Tongue (tissue), 2 donors: ENCODE measurements around the gene GAREM2. TPM values are rescaled to one million over a fixed set of nuclear protein-coding genes. Genes with fewer than 3 reads are reported as not detected.

Experiments used
- DNase-seq: peaks from one replicate; pipeline ENCODE4 v3.0.0-alpha.2; 2015
- total RNA-seq: library from RNA; depleted of rRNA; stranded (reverse); fragments of >200 nt; gene quantifications from one replicate; pipeline ENCODE4 v1.2.3, GENCODE V29; 2014

The GAREM2 gene
- total RNA-seq, 1 donor from 2014 or later = 1.8 TPM

DNA sequence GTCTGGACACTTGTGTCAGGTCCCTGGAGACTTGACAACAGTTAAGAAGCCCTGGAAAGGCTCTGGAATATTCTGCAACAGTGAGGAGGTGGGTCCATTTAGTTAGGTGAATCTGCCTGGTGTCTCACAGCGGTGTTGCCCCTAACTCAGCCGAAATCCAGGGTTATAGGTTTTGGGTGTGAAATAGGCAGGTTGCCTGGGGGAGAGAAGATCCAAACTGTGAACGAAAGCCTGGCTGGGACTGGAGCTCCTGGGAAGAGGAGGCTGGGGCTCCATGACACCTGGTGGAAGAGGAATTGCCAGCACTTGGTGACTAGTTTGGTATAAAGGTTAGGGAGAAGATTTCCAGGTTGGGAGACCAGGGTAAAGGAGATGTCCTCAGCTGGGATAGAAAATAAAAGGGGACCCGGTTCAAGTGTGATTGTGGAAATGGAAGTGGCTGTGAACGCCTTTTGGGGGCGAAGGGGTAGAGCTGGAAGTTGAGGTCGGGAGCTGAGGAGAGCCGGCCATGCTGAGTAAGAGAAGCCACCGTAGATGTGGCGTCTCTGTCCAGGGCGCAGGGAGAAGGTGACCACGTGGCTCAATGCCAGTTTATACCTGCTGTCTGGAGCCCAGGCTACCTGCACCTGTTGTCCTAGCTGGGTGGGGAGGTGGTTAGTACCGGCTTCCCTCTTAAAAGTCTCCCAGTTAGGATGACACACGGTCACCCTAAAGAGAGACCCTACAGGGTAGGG is 3.0 kb upstream of the GAREM2 start:
- DNase-seq = no peak

DNA sequence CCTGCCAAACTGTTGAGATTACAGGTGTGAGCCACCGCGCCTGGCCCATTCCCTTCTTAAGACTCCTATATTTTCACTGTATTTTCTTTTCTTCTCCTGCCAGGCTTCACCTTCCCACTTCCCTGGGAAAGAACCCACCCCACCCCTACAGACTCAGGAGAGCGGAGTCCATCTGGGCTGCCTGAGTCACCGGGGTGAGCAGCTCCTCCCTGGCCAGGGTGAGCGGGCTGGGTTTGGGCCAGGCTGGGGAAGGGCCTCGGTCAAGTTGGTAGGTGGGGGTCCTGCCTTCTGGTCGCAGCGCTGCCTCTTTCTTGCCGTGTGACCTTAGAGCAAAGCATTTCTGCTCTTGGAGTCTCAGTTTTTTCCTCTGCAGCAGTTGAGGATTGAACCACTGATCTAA is 2.1 kb upstream of the GAREM2 start:
- no peak for DNase-seq

DNA sequence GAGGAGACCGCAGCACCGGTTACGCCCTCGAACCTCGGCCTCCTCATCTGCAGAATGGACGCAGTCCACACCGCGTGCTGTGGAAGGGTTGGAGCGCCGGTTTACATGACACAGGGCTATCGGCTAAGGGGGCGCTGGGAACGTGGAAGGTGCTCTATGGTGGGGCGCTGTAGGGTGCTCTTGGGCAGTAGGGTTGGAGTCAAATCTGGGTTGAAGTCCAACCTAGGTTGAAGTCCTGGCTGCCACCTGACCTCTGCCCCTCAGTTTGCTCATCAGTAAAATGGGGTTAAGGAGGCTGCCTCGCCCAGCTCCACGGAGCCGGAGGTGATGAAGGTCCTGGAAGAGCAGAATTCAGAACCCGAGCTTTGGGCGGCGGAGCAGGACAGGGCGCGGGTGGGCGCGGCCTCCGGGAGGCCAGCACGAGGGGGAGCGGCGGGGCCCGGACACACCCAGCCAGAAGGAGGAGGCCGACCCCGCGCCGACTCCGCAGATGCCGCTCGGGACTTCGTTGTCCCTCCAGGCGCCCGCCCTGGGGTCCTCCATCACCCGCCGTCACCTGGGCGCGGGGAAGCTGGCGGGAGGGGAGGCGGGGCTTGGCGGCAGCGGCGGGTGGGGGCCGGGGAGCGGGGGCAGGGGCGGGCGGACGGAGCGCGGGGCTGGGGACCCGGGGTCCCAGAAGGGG is 558 bp upstream of the GAREM2 start:
- peak; percentile 16 for DNase-seq

DNA sequence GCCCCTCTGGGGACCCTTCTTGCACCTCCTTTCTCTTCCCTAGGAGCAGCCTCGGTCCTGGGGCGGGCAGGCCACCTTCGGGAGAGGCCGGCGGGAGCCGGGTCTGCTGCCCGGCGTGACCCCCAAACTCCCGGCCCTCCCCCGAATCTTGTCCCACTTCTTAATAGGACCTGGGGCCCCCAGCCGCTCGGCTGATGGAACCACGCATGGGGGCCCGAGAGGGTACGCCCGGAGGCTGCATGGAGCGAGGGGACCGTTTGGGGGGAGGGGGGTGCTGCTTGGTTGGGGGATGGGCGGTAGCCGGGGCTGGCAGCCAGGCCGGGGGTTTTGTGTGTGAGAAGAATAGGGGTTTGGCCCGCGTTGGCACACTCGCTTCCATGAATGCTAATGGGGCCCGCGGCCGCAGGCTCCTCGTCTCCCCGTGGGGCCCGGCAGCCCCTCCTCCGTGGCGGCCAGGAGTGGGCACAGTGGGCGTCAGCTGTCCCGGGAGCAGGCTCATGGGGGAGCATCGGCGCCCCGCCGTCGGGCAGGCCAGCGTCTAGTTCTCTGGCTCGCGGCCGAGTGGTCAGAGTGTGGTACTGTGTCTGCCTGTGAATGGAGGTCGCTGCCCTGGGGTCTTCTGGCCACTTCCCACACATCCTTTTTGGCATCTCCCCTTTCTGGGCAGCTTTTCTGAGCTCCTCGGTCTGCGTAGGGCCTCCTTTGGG is 1.0 kb downstream of the GAREM2 start:
- DNase-seq = no peak

DNA sequence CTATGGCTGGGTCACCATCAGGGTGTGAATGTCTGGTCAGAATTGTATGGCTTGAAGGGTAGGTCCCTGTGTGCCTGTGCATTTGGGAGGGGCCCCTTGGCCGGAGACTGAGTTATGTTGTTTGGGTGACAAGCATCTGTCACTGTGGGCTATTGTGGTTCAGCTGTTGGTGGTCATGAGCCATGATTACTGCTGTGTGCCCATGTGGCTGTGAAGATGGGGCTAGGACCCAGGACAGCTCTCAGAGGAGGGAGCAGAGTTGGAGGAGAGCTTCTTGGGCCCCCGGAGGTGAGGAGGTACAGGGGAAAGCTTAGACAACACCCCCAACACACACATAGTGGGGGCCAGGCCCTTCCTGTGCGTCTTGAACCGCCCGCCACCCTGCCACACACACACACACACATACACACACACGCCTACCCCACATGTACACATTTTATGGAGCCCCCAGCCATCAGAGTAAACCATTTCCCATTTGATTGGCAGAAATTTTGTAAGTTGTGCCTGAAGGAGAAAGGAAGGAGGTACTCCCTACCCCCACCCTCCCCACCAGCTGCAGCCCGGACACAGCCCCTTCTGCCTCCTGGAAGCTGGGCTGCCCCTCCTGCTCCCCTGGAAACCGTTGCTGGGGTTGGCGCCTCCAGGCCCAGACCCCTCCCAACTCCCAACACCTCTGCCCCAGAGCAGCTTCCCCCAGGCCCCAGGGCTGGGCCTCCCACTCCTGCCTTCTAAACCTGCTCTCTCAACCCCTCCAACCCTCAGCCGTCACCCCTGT is 2.0 kb downstream of the GAREM2 start:
- no peak for DNase-seq

DNA sequence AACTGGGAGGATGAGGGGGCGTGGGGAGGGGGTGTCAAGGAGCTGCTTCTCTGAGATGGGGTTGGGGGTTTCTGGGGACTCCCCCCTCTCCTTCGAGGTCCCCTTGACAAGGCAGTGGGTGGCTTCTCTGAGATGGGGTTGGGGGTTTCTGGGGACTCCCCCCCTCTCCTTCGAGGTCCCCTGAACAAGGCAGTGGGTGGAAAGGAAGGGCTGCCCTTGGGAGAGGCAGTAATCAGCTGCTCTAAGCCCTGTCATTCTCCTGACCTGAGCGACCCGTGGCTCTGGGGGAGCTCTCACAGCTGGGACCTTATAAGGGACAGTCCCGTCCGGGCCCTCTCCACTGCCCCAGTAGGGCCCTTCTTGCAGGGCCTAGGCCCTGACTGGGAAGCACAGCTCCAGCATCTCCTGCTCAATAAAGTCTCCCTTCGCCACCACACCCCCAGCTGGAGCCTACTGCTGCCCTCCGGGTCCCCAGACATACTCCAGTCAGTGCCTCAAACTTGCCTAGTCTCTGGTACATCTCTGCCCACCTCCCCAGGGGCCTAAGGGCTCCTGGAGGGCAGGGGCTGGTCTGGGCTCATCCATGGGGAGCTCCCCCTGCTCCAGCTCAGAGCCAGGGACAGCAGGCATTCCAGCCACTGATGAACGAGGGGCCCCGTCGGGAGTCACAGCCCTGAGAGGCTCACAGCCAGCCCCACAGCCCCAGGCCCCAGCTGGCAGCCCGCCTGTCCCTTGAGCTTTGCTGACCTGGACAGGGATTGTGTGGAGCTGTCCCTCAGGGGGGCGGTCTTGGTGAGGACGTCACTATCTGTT is 2.8 kb downstream of the GAREM2 start:
- DNase-seq = no peak

DNA sequence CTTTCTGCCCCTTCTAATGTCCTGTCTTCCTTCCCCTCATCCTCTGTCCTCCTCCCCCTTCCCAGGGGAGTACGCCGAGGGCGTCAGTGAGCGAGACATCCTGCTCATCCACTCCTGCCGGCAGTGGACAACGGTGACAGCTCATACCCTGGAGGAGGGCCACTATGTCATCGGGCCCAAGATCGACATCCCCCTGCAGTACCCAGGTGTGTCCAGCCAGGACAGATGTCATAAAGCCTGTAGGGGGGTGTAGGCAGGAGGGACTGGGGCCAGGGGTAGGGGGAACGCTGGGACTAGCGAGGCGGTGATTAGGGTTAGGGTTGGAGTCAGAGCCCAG is 3.4 kb downstream of the GAREM2 start:
- DNase-seq = no peak

DNA sequence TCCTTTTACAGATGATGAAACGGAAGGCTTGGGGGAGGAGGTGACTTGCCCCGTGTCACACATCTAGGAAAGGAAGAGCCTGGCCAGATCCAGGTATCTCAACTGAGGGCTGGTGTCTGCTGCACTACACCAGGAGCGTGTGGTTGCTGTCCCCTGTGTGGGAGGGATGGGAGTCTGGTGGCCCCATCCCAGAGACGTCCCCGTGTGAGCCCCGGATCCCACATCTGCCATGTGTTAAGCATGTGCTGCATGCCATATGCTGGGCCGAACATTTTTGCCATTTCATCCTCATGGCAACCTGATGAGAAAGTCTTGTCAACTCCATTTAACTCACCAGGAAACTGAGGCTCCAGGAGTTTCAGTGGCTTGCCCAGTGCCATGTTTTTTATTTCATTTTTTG is 4.2 kb downstream of the GAREM2 start:
- no peak for DNase-seq

DNA sequence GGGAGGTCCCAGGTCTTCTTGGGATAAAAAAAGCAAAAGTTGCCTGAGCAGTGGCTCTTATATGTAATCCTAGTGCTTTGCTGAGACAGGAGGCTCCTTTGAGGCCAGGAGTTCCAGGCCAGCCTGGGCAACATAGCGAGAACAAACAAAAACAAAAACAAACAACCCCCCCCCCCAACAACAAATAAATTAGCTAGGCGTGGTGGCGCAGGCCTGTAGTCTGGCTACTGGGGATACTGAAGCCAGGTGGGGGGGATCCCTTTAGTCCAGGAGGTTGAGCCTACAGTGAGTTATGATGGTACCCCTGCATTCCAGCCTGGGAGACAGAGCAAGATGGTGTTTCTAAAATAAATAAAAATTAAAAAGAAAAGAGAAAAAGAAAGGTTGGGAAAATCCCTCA is 5.4 kb downstream of the GAREM2 start:
- DNase-seq = no peak

DNA sequence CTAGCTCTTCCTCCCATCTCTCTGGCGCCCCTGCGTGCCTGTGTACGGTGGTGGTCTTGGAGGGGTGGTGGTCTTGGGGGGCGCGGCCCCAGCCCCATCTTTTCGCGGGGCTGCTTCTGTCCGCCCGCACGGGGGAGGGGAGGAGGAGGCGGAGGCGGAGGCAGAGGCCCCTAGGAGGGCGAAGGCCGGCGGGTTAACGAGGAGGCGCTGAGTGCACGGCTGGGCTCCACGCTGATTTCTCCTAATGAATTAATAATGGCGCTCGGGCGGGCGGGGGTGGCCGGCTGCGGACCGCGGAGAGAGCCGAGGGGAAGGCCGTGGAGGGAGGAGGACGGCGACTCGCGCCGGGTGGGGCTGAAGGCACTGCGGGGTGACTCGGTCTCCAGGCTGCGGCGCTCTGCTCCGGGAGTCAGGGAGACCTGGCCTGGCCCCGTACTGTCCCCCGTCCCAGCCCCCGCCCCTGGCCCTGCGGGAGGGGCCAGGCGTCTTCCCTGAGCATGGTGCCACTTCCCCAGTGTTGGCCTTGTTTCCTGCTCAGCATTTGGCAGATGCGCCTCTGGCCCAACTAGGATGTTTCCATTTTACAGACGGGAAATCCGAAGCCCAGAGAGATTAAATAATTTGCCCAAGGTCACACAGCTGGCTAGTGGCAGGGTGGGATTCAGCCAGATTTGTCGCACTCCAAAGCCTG is 6.0 kb downstream of the GAREM2 start:
- peak; percentile 55 for DNase-seq

DNA sequence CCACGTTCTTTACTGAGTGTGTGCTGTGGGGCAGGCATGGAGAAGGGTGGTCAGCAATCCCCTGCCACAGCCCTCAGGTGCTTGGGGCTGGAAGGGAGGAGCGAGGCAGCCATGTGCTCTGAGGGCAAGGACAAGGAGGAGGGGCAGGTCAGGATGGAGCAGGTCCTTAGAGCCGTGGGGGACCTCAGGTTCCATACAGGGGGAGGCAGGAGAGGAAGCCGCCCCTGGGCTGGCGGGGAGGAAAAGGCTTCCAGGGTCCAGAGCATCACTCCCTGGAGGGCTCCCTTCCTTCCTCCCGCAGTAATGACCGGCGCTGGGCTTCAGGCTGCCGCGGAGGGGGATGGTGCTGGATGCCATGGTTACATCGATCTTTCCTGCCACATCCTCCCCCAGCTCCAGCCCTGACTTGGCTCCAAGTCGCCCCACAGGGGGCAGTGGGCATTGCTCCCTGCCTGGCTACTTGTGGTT is 6.6 kb downstream of the GAREM2 start:
- no peak for DNase-seq

DNA sequence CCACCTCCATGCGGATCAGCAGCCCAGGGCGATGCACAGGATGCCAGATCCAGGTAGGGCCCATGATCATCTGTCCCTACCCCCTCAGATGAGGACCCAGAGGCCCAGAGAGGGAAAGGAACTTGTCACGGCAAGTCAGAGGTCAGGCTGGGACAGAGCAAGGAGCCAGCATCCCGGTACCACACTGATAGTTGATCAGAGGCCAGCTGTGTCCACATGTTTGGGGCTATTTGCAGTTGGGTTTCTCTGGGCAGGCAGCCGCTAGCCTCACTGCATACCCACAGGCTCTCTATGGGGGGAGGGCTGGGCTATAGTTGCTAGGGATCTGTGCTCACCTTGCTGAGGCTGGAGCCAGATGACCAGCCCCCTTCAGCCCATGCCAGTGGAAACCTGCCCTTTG is 9.6 kb downstream of the GAREM2 start:
- DNase-seq = no peak

DNA sequence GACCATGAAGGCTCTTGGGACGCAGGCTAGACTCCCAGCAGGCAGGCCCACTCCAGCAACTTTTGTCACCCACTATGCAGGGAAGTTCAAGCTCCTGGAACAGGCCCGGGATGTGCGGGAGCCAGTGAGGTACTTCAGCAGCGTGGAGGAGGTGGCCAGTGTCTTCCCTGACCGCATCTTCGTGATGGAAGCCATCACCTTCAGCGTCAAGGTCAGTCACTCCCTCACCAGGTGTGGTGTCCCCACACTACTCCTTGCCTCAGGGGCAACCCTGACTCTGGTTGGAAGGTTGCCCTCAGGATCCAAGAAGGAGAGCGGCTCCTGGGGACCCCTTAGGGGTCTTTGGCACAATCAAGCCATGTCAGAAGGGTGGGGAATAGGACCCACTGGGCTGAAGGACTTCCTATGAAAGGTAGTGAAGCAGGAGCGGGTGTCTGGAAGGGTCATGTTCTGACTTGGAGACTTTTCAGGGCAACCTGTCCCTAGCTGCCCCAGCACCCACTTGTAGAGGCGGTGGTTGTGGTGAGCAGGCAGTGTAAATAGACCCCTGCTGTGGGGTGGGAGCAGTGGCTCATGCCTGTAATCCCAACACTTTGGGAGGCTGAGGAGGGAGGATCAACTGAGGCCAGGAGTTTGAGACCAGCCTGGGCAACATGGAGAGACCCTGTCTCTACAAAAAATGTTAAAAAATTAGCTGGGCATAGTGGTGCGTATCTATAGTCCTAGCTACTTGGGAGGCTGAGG is 10.2 kb downstream of the GAREM2 start:
- DNase-seq = no peak

DNA sequence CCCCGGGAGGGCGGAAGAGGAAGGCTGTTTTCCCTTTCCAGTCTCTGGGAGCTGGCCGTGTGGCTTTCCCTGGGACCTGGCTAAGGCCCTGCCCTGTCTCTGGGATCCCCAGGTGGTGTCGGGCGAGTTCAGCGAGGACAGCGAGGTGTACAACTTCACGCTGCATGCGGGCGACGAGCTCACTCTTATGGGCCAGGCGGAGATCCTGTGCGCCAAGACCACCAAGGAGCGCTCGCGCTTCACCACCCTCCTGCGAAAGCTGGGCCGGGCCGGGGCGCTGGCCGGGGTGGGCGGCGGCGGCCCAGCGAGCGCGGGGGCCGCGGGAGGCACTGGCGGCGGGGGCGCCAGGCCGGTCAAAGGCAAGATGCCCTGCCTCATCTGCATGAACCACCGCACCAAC is 11.2 kb downstream of the GAREM2 start:
- no peak for DNase-seq

DNA sequence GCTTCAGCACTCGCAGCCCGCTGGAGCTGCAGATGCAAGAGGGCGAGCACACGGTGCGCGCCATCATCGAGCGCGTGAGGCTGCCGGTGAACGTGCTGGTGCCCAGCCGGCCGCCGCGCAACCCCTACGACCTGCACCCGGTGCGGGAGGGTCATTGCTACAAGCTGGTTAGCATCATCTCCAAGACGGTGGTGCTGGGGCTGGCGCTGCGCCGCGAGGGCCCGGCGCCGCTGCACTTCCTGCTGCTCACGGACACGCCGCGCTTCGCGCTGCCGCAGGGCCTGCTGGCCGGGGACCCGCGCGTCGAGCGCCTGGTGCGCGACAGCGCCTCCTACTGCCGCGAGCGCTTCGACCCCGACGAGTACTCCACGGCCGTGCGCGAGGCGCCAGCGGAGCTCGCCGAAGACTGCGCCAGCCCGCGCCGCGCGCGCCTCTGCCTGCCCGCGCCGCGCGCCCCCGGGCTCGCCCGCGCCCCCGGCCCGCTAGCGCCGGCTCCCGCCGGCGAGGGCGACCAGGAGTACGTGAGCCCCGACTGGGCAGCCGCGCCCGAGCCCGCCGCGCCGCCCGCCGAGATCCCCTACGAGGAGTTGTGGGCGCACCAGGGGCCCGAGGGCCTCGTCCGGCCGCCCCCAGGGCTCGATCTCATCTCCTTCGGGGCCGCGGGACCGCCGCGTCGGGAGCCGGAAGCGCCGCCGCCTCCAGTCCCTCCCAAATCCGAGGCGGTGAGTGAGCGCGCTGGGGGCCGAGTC is 11.8 kb downstream of the GAREM2 start:
- DNase-seq = peak; percentile 93

DNA sequence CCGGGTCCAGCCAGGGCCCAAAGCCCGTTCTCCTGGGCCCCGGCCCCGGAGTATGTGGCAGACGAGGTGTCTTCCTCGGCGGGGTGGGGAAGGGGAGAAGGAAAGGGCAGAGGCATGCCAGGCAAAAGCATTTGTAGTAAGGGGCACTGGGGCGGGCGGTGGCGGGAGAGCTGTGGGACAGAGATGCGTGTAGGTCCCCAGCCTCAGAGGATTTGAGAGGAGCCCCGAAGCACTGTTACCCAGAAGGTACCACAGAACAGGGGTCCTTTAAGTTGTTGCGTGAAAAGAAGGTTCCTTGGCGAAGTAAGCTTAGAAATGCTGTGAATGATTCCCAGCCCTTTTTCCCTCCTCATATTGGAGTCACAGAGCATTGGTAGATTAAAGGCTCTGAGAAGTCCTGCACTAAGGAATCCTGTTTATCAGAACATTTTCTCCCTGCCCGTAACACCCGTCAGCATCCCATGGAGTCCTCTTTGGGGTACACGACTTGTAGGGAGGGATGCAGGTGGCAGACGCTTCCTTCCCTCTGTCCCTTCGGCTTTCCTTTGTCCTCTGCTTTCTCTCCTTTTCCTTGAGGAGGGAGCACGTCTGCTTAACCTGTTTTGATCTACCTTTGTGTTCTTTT is 12.5 kb downstream of the GAREM2 start:
- no peak for DNase-seq

DNA sequence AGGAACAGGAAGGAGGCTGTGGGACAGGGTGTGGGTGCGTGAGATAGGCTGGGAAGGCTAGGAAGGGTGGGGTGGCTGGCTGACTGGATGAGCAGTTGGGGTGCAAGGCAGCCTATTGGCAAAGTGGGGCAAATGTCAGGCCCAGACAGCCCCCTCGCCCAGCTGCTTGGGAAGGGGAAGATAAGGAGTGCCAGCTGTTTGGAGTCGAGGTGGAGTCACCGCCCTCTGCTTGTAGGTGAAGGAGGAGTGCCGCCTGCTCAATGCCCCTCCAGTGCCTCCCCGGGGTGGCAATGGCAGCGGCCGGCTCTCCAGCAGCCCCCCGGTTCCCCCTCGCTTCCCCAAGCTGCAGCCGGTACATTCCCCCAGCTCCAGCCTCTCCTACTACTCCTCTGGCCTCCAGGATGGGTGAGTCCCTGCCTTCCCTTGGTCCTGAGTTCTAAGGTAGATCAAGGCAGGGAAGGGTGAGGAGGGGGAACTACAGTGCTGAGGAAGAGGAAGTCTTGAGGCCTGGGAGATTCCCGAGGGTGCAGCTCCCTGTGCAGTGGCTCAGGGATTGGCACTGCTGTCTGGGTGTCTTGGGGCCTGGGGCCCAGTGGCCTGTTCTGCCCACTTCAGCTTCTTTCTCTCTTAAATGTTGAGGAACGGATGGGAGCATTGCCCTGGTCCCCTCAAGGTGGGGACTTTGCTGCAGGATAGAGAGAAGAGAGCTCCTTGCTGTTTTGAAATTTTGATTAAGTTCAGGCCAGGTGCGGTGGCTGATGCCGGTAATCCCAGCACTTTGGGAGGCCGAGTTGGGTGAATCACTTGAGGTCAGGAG is 13.3 kb downstream of the GAREM2 start:
- no peak for DNase-seq

DNA sequence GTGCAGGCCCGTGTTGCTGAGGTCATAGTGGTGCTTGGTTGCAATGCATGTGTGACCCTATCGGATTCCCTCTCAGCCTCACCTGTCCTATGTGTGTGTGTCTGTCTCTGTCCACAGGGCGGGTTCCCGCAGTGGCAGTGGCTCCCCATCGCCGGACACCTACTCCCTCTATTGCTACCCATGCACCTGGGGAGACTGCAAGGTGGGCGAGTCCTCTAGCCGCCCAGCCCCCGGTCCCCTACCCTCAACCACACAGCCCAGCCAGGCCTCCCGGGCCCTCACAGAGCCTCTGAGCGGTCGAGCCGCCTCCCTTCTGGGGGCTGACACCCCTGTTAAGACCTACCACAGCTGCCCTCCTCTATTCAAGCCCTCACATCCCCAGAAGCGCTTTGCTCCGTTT is 14.2 kb downstream of the GAREM2 start:
- no peak for DNase-seq
